Inflammatory macrophage treated with lipopolysaccharide for 4 hours (primary cell): ENCODE results near the gene KDM2A.
"Not testable (repeated sequence)": the region's sequence is repeated elsewhere in the genome, so short reads cannot be mapped to it uniquely, and the experiment has no call there.

Experiments
- DNase-seq: peaks from one replicate; pipeline ENCODE4 v3.0.0-alpha.2; 2020

Gene KDM2A

GRCh38 chr11:67174311-67174710 lies 55.2 kb downstream of the KDM2A start:
- DNase-seq: no peak

- DNase-seq: no peak
Observed at GRCh38 chr11:67177399-67178281, 58.6 kb downstream of the KDM2A start.

- no peak for DNase-seq
Observed at GRCh38 chr11:67178421-67178820, 59.4 kb downstream of the KDM2A start.

DNA sequence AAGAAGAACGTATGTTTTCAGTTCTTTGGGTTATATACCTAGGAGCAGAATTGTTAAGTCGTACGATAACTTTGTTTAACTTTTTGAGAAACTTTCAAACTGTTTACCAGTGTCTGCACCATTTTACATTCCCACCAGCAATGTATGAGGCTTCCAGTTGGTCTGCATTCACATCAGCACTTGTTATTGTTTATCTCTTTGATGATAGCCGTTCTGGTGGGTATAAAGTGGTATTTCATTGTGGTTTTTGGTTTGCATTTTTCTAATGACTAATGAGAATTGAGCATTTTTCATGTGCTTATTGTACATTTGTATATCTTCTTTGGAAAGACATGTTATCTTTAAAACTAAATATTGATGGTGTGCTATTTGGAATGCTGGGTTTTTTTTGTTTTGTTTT lies 59.8 kb downstream of the KDM2A start:
- DNase-seq: no peak

- no peak for DNase-seq
Observed at GRCh38 chr11:67179892-67180490, 60.9 kb downstream of the KDM2A start.

DNA sequence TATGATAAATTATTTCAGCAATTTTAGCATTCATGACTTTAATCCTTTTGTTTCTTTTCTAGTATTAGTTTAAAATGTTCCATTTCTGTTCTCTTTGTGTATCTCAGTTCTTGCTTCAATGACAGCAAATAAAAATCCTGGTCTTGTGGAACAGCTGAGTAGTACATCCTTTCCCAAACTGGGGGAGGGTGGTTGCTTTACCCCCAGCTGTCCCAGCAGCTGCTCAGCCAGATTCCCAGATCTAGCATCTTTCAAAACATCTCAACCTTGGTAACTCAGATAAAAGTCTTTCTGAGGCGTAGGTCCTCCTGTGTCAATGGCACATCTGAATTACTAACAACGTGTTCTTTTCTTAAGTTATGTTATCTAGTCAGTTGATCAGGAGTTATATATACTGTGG lies 75.0 kb downstream of the KDM2A start:
- DNase-seq: no peak

DNA sequence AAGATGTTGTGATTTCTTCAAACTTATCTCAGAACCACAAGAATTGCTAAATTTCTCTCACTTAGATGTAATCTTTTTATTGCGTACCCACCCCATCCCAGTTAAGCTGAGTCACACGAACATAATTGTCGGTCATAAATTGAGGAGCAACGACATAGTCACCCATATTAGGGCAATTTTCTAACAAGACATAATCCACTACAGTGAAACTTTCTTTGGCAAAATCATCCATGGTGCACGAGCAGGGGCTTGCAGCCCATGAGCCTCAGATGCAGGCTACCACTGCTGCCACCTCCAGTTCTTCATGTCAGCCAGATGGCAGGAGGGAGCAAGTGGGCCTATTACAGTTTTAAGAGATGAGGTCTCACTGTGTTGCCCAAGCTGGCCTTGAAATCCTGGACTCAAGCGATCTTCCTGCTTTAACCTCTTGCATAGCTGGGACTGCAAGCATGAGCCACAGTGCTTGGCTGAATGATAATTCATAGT lies 77.0 kb downstream of the KDM2A start:
- peak; percentile 81 for DNase-seq

GRCh38 chr11:67197606-67198005 lies 78.5 kb downstream of the KDM2A start:
- no peak for DNase-seq

GRCh38 chr11:67198781-67199180 lies 79.7 kb downstream of the KDM2A start:
- DNase-seq: not testable (repeated sequence)

DNA sequence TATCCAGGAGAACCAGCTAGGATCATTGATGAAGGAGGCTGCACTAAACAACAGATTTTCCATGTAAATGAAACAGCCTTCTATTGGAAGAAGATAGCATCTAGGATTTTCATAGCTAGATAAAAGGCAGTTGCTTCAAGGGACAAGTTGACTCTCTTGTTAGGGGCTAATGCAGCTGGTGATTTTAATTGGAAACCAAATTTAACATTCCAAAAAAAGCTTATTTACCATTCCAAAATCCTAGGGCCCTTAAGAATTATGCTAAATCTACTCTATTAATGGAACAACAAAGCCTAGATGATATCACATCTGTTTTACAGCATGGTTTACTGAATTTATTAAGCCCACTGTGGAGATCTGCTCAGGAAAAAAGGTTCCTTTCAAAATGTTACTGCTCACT lies 80.7 kb downstream of the KDM2A start:
- DNase-seq: no peak

GRCh38 chr11:67202028-67202427 lies 83.0 kb downstream of the KDM2A start:
- DNase-seq: no peak

DNA sequence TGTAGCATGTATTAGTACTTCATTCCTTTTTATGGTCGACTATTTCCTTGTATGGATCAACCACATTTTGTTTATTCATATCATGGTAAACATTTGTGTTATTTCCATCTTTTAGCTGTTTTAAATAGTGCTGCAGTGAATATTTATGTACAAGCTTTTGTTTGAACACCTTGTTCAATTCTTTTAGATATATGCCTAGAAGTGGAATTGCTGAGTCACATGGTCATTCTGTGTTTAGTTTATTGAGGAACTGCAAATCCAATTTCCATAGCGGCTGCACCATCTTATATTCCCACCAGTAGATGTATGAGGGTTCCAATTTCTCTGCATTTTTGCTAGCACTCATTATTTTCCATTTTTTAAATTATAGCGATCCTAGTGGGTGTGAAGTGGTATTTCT lies 85.8 kb downstream of the KDM2A start:
- no peak for DNase-seq

DNA sequence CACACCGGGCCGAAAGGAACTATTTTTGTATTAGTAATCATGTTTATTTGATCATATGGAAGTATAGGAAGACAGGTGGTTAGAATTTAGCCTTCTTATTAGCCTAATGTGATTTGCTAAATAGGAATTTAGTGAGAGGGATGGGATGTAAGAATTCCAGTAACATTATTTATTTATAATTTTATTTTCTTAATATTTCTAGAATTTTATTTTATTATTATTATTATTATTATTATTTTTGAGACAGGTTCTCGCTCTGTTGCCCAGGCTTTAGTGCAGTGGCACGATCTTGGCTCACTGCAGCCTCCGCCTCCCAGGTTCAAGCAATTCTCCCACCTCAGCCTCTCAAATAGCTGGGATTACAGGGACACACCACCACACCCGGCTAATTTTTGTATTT lies 90.2 kb downstream of the KDM2A start:
- DNase-seq: not testable (repeated sequence)

DNA sequence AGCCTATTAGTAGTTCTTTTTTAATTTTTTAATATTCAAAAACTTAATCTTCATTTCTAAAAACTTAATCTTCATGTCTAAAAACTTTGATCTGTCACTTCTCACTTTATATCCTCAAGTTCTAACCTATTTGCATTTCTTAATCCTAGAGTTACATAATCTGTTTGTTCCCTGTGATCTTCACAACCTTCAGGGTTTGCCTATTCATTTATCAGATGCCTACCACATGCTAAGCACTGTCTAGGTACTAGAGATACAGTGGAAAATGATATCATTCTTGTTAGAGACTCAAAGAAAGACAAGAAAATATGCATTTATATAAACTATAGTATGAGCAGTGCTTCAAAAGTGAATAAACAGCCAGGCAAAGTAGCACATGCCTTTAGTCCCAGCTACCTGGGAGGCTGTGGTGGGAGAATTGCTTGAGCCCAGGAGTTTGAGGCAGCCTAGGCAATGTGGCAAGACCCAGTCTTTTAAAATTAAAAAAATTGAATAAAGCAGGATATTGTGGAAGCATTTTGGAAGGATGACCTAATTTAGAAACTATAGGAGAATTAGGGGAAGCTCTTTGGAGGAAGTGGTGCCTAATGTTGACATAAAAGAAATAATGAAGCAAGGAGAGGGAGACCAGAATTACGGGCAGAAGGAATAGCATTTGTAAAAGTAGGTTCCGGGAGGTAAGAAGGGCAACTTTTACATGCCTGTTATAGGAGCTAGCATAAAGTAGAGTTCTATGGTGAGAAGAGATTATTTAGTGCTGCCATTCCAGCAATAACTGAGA lies 92.8 kb downstream of the KDM2A start:
- DNase-seq: peak; percentile 92

- peak; percentile 86 for DNase-seq
Observed at GRCh38 chr11:67213178-67213621, 94.1 kb downstream of the KDM2A start.

DNA sequence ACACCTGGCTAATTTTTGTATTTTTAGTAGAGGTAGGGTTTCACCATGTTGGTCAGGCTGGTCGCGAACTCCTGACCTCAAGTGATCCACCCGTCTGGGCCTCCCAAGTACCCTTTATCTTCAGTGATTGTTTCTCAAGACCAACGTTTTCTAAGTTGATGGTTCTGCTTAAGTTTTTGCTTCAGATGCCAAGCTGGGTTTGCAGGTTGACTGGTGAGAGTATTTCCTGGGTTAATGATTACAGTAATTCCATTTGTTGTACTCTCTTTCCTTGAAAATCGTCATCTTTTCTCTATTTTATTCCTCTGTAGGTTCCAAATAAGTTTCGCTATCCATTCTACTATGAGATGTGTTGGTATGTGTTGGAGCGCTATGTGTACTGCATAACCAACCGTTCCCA lies 108.7 kb downstream of the KDM2A start:
- DNase-seq: no peak

- DNase-seq: no peak
Observed at GRCh38 chr11:67230406-67230805, 111.3 kb downstream of the KDM2A start.

- no peak for DNase-seq
Observed at GRCh38 chr11:67230886-67231285, 111.8 kb downstream of the KDM2A start.

GRCh38 chr11:67233584-67234190 lies 114.6 kb downstream of the KDM2A start:
- no peak for DNase-seq

- not testable (repeated sequence) for DNase-seq
Observed at GRCh38 chr11:67234571-67234970, 115.5 kb downstream of the KDM2A start.

GRCh38 chr11:67237574-67237973 lies 118.5 kb downstream of the KDM2A start:
- DNase-seq: no peak

- no peak for DNase-seq
Observed at GRCh38 chr11:67238894-67239782, 120.1 kb downstream of the KDM2A start.
